ENCODE data around the gene NBPF10.
"Not testable (repeated sequence)": the region's sequence is repeated elsewhere in the genome, so short reads cannot be mapped to it uniquely, and the experiment has no call there.

NBPF10 gene

GRCh38 chr1:146144465-146144864 lies at the start of gene NBPF10:
Gene NBPF10 (minus strand): TSS chr1:146144804. CDS start chr1:146144769, 35 bp downstream.
- not testable (repeated sequence) for DNase-seq (ENCODE audit: low read depth)

GRCh38 chr1:146174531-146174930 lies 29.9 kb upstream of the NBPF10 start:
- not testable (repeated sequence) for DNase-seq (ENCODE audit: low read depth)

GRCh38 chr1:146167740-146168139 lies 23.1 kb upstream of the NBPF10 start:
- not testable (repeated sequence) for DNase-seq (ENCODE audit: low read depth)

GRCh38 chr1:146167273-146167672 lies 22.7 kb upstream of the NBPF10 start:
- DNase-seq (ENCODE audit: low read depth) = not testable (repeated sequence)
